Muscle of leg (tissue), 11 donors: ENCODE results near the gene NCKAP5. TPM values are rescaled to one million over a fixed set of nuclear protein-coding genes. Genes with fewer than 3 reads are reported as not detected.

Source experiments
- DNase-seq: peaks from one replicate; pipeline ENCODE4 v3.0.0; 2013
- H3K27ac ChIP-seq: one replicate; pipeline ENCODE4 v1.5.1; 2013; ENCODE audit warnings: mild to moderate bottlenecking, low read length, control low read depth
- H3K27me3 ChIP-seq: one replicate; pipeline ENCODE4 v1.6.1; 2013; ENCODE audit warnings: low read length; ENCODE audit not compliant: control insufficient read depth, insufficient read depth
- H3K36me3 ChIP-seq: one replicate; pipeline ENCODE4 v1.6.1; 2013; ENCODE audit warnings: low read length; ENCODE audit not compliant: control insufficient read depth, insufficient read depth
- H3K4me1 ChIP-seq: one replicate; pipeline ENCODE4 v1.6.1; 2013; ENCODE audit warnings: low read length; ENCODE audit not compliant: control insufficient read depth, insufficient read depth
- H3K4me3 ChIP-seq: one replicate; pipeline ENCODE4 v1.5.1; 2013; ENCODE audit warnings: low read length, control low read depth
- H3K9me3 ChIP-seq: replicated peaks from 2 replicates; pipeline ENCODE4 v1.6.1; 2013; ENCODE audit warnings: low read depth, low read length; ENCODE audit not compliant: control insufficient read depth
- WGBS: methylation state at CpG from one replicate; pipeline ENCODE4 v1.1.5; 2013; ENCODE audit warnings: missing lambda C conversion rate; ENCODE audit not compliant: insufficient coverage; 5-methylcytosine and 5-hydroxymethylcytosine counted together
- polyA plus RNA-seq, 8 donors: library from polyadenylated mRNA; unstranded; fragments of 120-200 nt; gene quantifications; one replicate each; pipeline versions ENCODE4 v1.2.1 to v1.2.3, GENCODE V29; 2013; ENCODE audit warnings: inconsistent platforms in 1 of 8, low replicate concordance in 1 of 8; ENCODE audit not compliant: insufficient read length in 8 of 8, insufficient read depth in 1 of 8
- total RNA-seq: library from RNA; stranded (reverse); fragments of 120-200 nt; gene quantifications from one replicate; pipeline ENCODE4 v1.2.4, GENCODE V29; 2013

NCKAP5 gene
- total and polyA plus RNA-seq, 9 donors: 3.7 to 8.9 (median 5.0) TPM

GRCh38 chr2:133557614-133558013 is 10.6 kb downstream of the NCKAP5 start:
- 74% methylated on average over 3 of the region's 3 CpGs for WGBS
- Histone ChIP-seq H3K36me3 (no peaks in the 10 kb centered on the region), H3K4me1 (peaks cover 5% of the 10 kb centered on the region), H3K4me3 (no peak overlapping the region), H3K9me3 (no peaks in the 10 kb centered on the region), H3K27ac (no peak overlapping the region), H3K27me3 (no peaks in the 10 kb centered on the region)
- no peak for DNase-seq

GRCh38 chr2:133553838-133554408 is 14.3 kb downstream of the NCKAP5 start:
- Histone ChIP-seq H3K4me3 (no peak overlapping the region), H3K27me3 (no peaks in the 10 kb centered on the region), H3K36me3 (no peaks in the 10 kb centered on the region), H3K4me1 (peaks cover 5% of the 10 kb centered on the region), H3K27ac (no peak overlapping the region), H3K9me3 (no peaks in the 10 kb centered on the region)
- DNase-seq: no peak
- WGBS: no CpG with 5 or more reads among the region's 2 CpGs

- no peak overlapping the region for H3K4me3 ChIP-seq
- peaks cover 5% of the 10 kb centered on the region for H3K4me1 ChIP-seq
- DNase-seq: no peak
- no peaks in the 10 kb centered on the region for H3K9me3 ChIP-seq
- 78% methylated on average over 4 of the region's 4 CpGs for WGBS
- H3K36me3 ChIP-seq: no peaks in the 10 kb centered on the region
- no peaks in the 10 kb centered on the region for H3K27me3 ChIP-seq
- H3K27ac ChIP-seq: peak overlapping the region; percentile 42
These were observed 15.0 kb downstream of the NCKAP5 start for GRCh38 chr2:133553251-133553650.

- peak overlapping the region; percentile 42 for H3K27ac ChIP-seq
- no CpG with 5 or more reads among the region's 2 CpGs for WGBS
- peaks cover 5% of the 10 kb centered on the region for H3K4me1 ChIP-seq
- no peak overlapping the region for H3K4me3 ChIP-seq
- H3K36me3 ChIP-seq: no peaks in the 10 kb centered on the region
- DNase-seq: peak; percentile 80
- H3K27me3 ChIP-seq: no peaks in the 10 kb centered on the region
- H3K9me3 ChIP-seq: no peaks in the 10 kb centered on the region
These were observed 15.4 kb downstream of the NCKAP5 start for GRCh38 chr2:133552821-133553220.

GRCh38 chr2:133541797-133542196 is 26.5 kb downstream of the NCKAP5 start:
- WGBS: no CpG with 5 or more reads among the region's 3 CpGs
- Histone ChIP-seq H3K4me1 (peaks cover 2% of the 10 kb centered on the region), H3K36me3 (no peaks in the 10 kb centered on the region), H3K27ac (no peak overlapping the region), H3K9me3 (no peaks in the 10 kb centered on the region), H3K27me3 (no peaks in the 10 kb centered on the region), H3K4me3 (no peak overlapping the region)
- DNase-seq: no peak

GRCh38 chr2:133541376-133541775 is 26.9 kb downstream of the NCKAP5 start:
- Histone ChIP-seq H3K27ac (no peak overlapping the region), H3K4me3 (no peak overlapping the region), H3K36me3 (no peaks in the 10 kb centered on the region), H3K27me3 (no peaks in the 10 kb centered on the region), H3K4me1 (peaks cover 2% of the 10 kb centered on the region), H3K9me3 (no peaks in the 10 kb centered on the region)
- no CpG with 5 or more reads among the region's 1 CpG for WGBS
- DNase-seq: peak; percentile 82

GRCh38 chr2:133532919-133533318 is 35.3 kb downstream of the NCKAP5 start:
- no peak for DNase-seq
- 100% methylated on average over 1 of the region's 4 CpGs for WGBS
- Histone ChIP-seq H3K4me3 (no peak overlapping the region), H3K27ac (no peak overlapping the region), H3K27me3 (no peaks in the 10 kb centered on the region), H3K9me3 (no peaks in the 10 kb centered on the region), H3K4me1 (no peaks in the 10 kb centered on the region), H3K36me3 (no peaks in the 10 kb centered on the region)

GRCh38 chr2:133531382-133531781 is 36.9 kb downstream of the NCKAP5 start:
- H3K27me3 ChIP-seq: no peaks in the 10 kb centered on the region
- H3K4me3 ChIP-seq: no peak overlapping the region
- no peaks in the 10 kb centered on the region for H3K4me1 ChIP-seq
- WGBS: no CpG with 5 or more reads among the region's 2 CpGs
- no peak for DNase-seq
- H3K36me3 ChIP-seq: no peaks in the 10 kb centered on the region
- no peak overlapping the region for H3K27ac ChIP-seq
- no peaks in the 10 kb centered on the region for H3K9me3 ChIP-seq

- H3K27me3 ChIP-seq: no peaks in the 10 kb centered on the region
- no peak overlapping the region for H3K4me3 ChIP-seq
- H3K27ac ChIP-seq: no peak overlapping the region
- H3K4me1 ChIP-seq: no peaks in the 10 kb centered on the region
- no peaks in the 10 kb centered on the region for H3K36me3 ChIP-seq
- DNase-seq: no peak
- no peaks in the 10 kb centered on the region for H3K9me3 ChIP-seq
These were observed 37.6 kb downstream of the NCKAP5 start for GRCh38 chr2:133530645-133531044.

GRCh38 chr2:133526530-133527300 is 41.5 kb downstream of the NCKAP5 start:
- WGBS: 25% methylated on average over 1 of the region's 3 CpGs
- Histone ChIP-seq H3K27ac (no peak overlapping the region), H3K9me3 (no peaks in the 10 kb centered on the region), H3K4me3 (no peak overlapping the region), H3K4me1 (no peaks in the 10 kb centered on the region), H3K27me3 (no peaks in the 10 kb centered on the region), H3K36me3 (no peaks in the 10 kb centered on the region)
- peak; percentile 77 for DNase-seq
